Measurements from ENCODE around the gene PKDCC. TPM values are rescaled to one million over a fixed set of nuclear protein-coding genes. Genes with fewer than 3 reads are reported as not detected.

Gene PKDCC
- total RNA-seq, 1 experiment from 2014 or later: 12.5 TPM

DNA sequence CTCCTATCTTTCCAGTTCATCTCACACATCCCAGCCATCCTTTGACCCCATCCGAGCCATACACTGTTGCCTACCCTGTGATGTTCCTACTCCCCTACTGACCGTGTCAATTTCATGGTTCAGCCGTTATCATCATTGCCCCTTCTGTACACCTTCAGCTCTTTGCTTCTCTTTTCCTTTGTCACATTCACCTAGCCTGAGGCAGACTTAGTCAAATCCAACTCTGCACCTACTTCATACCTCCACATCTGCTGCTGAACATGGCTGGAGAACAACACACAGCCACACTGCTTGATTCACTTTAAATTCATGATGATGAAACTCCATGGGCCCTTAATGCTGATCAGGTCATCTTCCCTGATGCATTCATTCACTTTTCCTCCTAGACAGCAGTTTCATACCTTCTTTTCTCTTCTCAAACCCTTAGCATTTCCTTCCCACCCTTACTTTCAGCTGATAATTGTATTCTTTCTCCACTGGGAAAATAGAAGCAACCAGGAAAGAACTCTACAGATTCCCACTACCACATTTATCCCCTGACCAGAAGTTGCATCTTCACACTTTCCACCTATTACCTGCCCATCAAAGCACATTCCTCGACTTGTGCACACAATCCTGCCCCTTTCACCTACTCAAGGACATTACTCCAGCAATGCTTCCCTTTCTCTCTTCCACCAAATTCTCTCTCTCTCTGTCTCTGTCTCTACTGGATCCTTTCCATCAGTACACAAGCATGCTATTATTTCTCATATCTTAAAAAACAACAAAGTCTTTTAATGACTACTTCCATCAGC lies 59.6 kb downstream of the PKDCC start:
- BruUV-seq (replicated peaks): no TSS peak
- Mint-ChIP-seq H3K4me3 (ENCODE audit: low read depth, unreplicated experiment) (no peak overlapping the region), H3K27me3 (ENCODE audit: unreplicated experiment) (no peaks in the 10 kb centered on the region), H3K27ac (ENCODE audit: unreplicated experiment) (no peak overlapping the region), H3K4me1 (ENCODE audit: low read depth, unreplicated experiment) (peaks cover 13% of the 10 kb centered on the region), H3K36me3 (ENCODE audit: insufficient read depth, unreplicated experiment) (peaks cover 5% of the 10 kb centered on the region), H3K9me3 (ENCODE audit: low read depth, unreplicated experiment) (no peaks in the 10 kb centered on the region)
- no peak for DNase-seq
- CTCF ChIA-PET: interaction anchor here (0.6 kb wide), 1 partner anchor 565 kb away, joined by 3 read pairs; no protein-coding TSS in a partner anchor
- intact Hi-C loops (cut with micrococcal nuclease; ENCODE audit: unreplicated experiment): no loop called here
- TF ChIP-seq CTCF (IDR thresholded peaks at IDR 0.05; ENCODE audit: unreplicated experiment): no peak

Other genes starting within 250 kb of the PKDCC start
- 68.2 and 89.6 TPM in 2 replicates for gene EML4, start 121.3 kb downstream of the PKDCC start, total RNA-seq (2022)

Measured in Calu3 (cell line).